Cardiac fibroblast (primary cell): ENCODE measurements around the gene SFRP5.

Source experiments
- DNase-seq, 2 donors: peaks; one replicate each; pipeline versions ENCODE4 v3.0.0 to v3.0.0-alpha.2; 2010; ENCODE audit warnings: low read depth in 2 of 2
- H3K4me3 ChIP-seq, 2 donors: replicated peaks in 1 of 2; 1 replicate in 1 of 2; 2 replicates in 1 of 2; pipeline ENCODE4 v1.5.1; 2011; ENCODE audit warnings: low read depth in 2 of 2, low read length in 2 of 2, mild to moderate bottlenecking in 2 of 2, moderate library complexity in 1 of 2
- TF ChIP-seq, protein P1 (sequence below): IDR thresholded peaks from one replicate; pipeline ENCODE4 v1.5.1; 2011; ENCODE audit warnings: low read depth, mild to moderate bottlenecking, low read length, inconsistent platforms

SFRP5 gene

DNA sequence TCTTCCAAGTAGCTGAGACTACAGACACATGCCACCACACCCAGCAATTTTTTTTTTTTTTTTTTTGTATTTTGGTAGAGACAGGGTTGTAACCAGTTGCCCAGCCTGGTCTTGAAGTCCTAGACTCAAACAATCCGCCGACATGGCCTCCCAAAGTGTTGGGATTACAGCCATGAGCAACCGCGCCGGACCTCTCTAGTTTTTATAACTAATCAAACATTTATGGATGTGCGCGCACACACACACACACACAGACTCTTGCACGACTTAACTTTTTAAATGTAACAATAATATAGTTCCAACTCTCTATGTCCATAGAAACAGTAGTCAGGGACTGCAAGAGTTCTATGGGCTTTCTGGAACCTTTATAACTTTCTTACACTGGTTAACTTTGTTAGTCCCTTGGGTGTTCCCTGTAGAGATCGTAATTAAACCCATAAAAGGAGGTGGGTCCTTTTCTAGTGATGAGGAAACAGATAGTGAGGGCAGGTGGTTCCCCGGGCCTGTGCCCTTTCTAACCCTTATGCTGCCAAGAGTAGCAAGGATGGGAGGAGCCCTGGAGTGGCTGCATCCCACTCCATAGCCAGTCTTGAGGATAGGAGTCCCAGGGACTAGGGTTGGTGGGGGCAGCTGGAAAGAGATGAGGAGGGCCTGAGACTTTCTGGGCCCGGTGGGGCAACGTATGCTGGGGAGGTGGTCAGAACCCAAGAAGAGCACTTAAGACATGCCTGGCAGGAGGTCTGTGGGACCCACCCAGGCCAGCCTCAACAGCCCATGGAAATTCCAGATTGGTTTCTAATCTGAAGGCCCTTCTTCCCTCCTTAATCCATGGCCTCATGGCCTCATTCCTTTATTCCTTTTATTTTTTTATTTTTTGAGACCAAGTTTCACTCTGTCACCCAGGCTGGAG is 49.7 kb downstream of the SFRP5 start:
- TF ChIP-seq, protein P1, sequence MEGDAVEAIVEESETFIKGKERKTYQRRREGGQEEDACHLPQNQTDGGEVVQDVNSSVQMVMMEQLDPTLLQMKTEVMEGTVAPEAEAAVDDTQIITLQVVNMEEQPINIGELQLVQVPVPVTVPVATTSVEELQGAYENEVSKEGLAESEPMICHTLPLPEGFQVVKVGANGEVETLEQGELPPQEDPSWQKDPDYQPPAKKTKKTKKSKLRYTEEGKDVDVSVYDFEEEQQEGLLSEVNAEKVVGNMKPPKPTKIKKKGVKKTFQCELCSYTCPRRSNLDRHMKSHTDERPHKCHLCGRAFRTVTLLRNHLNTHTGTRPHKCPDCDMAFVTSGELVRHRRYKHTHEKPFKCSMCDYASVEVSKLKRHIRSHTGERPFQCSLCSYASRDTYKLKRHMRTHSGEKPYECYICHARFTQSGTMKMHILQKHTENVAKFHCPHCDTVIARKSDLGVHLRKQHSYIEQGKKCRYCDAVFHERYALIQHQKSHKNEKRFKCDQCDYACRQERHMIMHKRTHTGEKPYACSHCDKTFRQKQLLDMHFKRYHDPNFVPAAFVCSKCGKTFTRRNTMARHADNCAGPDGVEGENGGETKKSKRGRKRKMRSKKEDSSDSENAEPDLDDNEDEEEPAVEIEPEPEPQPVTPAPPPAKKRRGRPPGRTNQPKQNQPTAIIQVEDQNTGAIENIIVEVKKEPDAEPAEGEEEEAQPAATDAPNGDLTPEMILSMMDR = no peak
- H3K4me3 ChIP-seq = no peak overlapping the region
- no peak for DNase-seq

DNA sequence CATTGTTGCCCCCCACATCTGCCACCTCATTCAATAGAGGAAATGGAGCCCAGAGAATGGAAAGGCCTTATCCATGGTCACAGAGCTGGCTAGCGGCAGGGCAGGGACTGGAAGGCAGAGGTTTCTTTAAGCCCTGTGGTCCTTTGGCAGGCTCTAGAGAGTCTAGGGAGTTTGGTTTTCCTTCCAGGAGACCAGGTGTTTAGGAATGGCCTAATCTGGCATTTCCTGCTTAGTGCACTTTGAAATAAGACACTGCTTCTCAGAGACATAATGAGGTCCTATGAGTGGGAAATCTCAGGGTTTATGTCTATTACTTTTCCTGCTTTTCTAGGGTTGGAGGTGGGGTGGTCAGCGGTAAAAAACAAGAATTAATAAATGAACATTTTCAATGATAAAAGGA is 52.2 kb downstream of the SFRP5 start:
- H3K4me3 ChIP-seq = no peak overlapping the region
- TF ChIP-seq, protein P1 = no peak

DNA sequence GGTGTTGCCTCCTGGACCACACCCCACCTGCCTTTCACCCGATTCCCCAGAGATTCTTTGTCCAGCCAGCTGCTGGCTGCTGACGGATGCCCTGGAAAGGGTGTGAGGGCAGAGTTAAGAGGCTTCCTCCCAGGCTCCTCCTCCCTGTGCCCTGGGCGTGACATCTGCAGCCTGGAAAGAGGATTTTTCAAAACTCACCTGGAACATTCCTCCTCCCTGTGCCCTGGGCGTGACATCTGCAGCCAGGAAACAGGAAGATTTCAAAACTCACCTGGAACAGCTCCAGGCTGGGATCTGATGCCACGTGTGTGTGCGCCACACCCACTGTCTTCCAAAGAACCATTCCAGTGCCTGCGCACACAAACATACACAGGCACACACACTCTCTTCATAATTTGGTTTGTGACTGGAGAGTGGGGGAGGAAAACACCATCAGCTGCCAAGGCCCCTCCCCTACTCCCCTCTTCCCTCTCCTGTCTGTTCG is 53.1 kb downstream of the SFRP5 start:
- TF ChIP-seq, protein P1 = no peak
- no peak overlapping the region for H3K4me3 ChIP-seq
- peak; percentile 44 to 59 for DNase-seq

More for the DNA sequence above, 52.2 kb downstream of the SFRP5 start:
- no peak for DNase-seq

DNA sequence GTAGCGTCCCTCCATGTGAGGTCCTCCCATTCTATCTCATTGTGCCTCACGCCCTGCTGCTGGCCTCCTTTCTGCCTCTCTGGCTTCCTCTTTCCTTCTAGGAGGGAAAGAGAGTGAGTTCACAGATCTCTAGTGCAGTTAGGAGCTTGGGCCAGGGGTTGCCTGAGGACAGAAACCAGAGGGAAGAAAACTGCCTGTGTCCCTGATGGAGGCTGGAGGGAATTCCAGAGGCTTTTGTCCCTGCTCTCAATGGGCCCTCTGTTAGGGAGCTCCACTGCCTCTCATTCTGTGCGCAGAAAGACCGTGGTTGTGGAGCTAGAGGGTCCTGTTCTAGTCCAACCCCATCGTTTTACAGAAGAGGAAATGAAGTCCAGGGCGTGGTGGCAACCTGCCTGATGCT is 53.6 kb downstream of the SFRP5 start:
- no peak for DNase-seq

DNA sequence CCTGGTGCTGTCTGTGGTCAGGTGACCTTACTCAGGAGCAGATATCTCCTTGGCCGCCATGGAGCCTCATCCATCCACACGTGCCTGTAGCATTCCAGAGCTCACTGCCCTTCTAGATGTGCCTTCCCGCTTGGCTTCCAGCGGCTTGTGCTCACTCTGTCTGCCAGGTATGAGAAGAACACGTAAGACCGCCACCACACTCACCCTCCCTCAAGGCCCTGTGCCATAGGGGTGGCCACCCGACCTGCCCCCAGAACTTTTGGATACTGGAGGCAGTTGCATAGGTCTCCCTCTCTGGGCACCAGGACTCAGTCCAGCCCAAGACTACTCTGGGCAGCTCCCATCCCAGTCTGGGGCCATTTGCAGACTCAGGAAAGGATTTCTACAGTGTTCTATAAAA is 54.2 kb downstream of the SFRP5 start:
- no peak for DNase-seq
- TF ChIP-seq, protein P1 = no peak
- H3K4me3 ChIP-seq = no peak overlapping the region

More for the DNA sequence above, 53.6 kb downstream of the SFRP5 start:
- TF ChIP-seq, protein P1 = no peak
- no peak overlapping the region for H3K4me3 ChIP-seq
